GM18526 (cell line): ENCODE data around the gene PRICKLE1.

Experiments used
- POLR2A ChIP-seq: IDR thresholded peaks from 3 replicates; pipeline ENCODE4 v1.6.1; 2011; ENCODE audit not compliant: insufficient read length; ENCODE audit errors: extremely low read depth

PRICKLE1 gene

DNA sequence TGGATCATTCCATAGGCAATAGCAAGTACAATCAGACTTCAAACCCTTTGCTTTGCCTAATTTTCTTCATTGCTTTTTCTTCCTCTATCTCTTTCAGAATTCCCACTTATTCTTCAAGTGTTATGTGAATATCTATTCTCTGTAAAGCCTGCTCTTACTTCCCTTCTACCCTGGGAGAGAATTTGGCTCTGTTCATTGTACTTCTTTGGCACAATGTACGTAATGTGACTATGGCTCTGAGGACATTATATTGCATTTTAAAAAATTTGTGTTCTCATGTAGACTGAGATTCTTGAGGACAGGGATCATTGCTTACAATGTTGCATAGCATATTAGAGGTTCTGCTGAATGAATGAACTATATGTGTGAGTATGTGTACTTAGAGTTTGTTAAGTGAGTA is 16.9 kb upstream of the PRICKLE1 start:
- no peak for TF ChIP-seq POLR2A

DNA sequence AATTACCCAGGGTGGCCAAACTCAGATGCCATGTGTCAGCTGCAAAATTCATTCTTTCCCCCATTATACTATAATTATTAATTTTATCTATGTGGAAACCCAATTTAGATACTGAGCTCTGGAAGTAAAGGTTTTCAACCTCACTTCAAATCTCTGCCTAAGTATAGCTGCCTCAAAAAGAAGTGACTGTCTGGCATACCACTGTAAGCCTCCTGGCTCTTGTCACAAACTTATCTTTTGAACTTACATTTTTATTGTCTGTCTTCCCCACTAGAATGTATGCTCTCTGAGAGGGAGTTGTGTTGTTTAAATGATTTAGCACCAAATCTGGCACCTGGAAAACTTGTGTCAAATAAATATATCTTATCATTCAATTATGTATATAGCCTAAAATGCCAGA is 16.1 kb upstream of the PRICKLE1 start:
- no peak for TF ChIP-seq POLR2A

DNA sequence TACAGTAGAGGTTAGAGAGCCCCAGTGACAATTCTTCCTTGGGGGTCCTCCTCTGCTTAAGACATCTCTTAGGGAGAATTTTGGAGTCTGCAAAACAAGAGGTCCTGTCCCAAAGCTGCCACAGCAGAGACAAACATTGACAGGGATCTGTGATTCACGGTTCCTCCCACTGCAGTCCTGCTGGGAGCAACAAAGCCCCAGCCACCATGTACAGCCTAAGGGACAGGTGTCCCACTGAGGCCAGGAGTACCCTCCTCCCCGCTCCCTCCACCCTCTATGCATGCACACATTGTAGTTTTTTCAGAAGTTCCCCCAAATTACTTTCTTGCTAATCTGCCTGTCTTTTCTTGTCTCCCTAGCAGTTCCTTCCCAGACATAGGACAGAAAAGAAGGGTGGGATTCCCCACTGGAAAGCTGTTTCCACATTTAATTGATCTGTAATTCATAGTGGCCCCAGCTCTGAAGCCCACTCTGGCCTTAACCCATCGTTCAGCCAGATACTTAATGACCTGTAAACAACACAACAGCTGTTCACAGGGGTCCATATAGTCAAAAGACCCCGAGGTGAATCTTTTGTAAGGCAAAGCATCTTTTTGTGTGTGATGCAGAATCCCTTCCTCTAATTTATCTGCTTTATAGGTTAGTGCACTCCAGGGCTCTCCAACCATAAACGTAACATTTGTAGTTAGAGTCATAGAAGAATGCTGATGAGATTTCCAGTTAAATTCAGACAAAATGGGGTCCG is 13.9 kb upstream of the PRICKLE1 start:
- TF ChIP-seq POLR2A = no peak

DNA sequence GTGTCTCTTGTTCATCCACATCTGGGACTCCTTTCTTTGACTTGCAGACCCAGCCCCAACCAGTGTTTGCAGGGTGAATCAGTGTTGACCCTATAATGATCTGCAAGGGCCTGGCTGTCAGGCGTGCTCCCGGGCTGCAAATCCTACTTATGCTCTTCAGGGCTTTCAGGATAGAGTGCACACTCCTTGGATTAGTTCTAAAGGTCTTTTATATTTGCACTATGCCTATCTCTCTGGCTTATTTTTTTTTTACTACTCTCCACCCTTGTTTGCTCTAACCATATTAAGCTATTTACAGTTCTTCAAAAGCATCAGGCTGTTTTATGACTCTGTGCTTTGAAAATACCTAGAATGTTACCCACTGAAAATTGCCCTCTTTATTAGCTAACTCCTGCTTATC is 4.3 kb upstream of the PRICKLE1 start:
- TF ChIP-seq POLR2A = no peak

DNA sequence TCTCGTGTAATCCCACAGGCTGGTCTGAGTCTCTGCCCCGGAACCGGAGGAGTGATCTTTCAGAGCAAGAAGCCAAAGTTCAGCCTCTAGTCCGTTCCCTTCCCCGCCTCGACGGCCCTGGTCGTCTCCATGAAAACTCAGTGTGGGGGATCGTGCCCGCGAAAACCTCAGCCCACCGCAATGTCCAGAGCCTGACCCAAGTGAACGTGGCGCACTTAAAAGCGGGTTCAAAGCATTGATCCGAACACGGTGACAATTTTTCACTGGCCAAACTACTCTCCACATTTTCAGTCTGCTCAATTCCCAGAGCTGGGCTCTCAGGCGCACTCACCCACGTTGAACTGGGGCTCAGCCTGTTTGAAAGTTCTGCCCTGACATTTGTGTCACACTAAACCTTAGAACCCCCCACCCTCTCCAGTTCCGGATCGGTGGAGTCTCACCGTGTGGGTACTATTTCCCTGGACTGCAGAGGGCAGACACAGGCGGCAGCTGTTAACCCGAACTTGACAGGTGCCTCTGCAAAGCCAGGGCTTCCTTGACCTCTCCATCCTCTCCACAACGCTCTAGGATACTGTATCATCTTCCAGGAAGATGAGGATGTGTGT is 886 bp upstream of the PRICKLE1 start:
- TF ChIP-seq POLR2A = no peak

DNA sequence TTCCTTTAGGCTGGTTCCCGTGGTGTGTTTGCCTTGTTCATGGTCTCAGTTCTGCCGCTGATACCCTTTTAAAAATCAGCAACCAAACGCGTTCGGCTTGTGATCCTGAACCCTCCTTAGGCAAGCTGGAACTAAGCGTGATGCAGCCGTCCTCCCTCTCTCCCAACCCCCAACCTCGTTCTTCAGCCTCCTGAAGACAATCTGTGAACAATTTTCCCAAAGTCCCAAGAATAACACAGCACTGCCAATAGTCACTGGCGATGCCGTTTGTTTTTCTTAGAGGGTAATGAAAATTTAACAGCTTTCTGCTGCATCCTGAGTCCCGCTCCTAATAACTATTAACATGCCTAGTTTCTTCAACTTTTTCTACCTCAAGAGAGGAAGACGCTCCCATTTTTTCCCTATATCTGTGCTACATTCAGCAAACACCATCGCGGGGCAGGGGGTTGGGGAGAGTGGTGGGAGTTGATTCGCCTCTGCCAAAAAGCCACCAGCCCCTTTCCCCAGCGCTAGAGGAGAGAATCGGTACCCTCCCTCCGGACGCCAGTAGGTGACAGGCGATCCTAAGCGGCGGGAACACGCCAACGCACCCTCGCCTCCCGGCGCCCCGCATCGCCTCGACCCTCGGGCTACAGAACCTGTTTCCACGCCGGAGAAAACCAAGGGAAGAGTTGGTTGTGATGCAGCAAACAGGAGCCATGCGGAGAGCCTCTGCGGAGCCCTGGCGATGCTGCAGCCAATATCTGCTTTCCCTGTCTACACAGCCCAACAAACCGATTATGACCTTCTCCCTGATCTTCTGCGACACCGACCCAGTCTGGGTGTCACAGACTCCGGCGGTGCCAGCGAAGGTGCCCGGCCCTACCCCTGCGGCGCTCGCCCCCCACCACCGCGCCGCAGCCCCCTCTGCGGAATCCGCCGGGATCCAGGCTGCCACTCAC is 752 bp downstream of the PRICKLE1 start:
- TF ChIP-seq POLR2A = no peak

DNA sequence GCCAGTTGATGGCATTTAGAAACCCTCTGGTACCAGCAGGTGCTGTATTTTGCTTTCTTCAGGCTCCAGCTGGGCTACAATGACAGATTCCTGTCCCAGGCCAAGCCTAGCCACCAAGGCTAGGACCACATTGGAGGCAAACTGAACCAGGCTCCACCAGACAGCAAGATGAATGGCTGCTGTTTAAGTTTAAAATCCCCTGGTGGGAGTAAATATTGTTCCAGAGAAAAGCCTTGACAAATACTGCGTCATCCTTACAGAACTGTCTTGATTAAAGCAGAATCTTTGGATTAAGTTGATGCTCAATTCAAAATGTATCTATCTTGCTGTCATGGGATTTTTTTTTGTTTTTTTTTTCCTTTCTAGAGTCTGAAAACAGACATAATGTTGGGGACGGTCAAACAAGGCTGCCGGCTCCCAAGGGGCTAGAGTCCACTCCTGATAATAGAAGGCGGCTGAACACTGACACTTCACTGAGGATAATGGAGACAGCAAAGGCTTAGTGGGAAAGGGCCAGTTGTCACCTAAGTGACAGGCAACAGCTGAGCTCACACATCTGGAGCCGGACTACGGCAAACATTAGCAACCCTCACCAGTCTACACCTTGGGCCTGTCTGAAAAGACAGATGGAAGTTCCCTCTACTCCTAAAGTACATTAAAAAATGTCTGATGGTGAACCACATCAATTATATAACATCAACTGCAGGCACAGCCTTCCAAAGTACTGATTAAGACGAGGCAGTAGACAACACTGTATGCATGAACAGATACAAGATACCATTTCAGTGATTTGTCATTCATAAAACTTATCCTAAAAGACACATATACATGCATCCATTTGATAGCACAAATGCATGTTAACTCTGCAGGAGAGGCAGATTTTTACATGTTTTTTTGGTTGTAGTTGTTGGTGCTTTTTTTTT is 1.7 kb downstream of the PRICKLE1 start:
- TF ChIP-seq POLR2A = no peak

DNA sequence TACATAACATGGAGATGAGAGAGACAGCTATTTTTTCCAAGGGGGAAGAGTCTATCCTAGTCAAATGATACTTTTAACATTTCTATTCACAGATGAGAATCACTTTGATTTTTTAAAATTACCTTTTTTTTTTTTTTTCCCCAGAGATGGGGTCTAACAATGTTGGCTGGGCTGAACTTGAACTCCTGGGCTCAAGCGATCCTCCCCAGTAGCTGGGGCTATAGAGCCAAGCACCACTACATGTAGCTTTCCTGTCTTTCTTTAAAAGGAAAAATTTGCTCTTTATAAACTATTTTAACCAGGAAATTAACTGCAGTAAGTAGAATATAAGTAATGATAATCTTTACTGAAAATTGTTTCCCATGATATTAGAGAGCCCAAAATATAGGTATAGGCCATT is 3.3 kb downstream of the PRICKLE1 start:
- TF ChIP-seq POLR2A = no peak

DNA sequence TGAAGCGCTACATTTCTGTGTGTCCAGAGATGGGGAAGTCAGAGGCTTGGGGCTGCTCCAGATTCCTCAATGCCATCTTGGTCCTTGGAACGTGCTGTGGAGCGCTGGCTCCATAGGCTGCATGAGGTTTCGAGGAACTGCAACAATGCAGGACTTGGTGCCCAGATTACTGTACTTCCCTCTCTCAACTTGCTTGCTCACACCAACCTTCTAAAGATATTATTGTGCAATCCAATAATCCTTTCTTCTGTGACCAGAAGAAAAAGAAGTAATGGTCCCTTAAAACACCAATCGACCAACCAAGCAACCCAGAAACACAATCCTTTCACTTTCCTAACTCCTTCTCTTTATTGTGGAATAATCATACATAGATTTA is 3.7 kb downstream of the PRICKLE1 start:
- no peak for TF ChIP-seq POLR2A

DNA sequence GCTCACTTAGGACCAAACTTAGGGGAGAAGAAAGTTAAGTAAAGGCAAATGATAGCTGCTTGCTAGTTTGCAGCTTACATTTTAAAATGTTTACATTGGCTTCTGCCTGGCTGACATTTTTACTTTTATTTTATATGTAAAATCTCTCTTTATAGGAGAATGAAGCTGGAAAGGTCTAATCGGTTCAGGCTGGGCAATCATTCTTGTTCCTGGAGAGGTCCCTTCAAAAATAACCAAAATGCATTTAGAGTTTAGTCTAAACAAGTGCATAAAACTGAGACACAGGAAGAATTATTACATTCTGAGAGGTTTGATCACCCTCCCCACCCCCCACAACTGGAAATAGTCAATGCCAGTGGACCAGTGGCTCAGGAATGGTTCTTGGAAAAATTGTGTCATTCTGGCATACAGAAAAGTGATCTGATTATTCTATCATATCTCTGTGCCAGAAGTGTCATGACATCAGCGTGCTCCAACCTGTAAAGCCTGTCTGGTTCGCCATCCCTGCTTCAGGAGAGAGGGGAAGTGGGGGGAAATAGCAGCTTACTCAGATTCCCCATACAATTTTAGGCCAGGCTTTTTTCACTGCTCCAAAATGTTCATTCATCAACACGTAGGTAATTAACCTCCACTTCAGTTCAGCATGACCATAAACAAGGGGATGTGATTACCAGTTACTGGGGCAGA is 4.2 kb downstream of the PRICKLE1 start:
- TF ChIP-seq POLR2A = no peak

DNA sequence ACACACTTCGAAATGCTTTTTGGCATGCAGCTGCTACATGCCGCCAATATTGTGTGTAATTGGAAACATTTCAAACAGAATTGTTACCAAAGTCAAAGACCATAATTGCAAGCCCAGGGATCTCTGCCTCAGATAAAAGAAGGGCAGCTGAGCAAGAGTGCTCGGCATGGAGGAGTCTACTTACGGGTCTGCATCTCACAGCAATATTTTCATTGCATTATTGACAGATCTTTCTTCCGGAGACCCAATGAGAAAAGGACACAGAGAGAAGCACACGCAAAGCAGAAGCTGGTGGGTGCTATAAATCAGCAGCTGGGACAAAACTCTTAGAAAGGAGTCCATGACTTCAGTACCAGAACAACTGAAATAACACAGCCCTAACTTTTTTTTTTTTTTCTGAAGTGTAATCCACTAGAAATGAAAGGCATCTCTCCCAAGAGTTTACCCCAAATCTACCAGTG is 4.9 kb downstream of the PRICKLE1 start:
- no peak for TF ChIP-seq POLR2A

DNA sequence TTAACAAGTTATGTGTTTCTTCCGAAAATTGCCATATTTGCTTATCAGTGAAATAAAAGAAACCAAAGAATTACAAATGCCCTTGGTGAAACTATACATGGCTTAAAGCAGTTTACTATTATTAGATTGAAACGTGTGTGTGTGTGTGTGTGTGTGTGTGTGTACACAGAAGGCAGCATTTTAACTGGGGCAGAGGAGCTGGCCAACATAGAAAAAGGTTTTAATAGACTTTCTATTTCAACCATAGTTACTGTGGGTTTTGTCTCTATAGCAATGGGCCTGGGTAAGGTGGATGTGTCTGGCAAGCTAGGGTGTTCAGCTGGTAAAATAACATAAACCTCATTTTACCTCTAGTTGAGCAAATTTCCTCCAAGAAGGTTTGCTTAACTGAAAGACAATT is 6.5 kb downstream of the PRICKLE1 start:
- TF ChIP-seq POLR2A = no peak

DNA sequence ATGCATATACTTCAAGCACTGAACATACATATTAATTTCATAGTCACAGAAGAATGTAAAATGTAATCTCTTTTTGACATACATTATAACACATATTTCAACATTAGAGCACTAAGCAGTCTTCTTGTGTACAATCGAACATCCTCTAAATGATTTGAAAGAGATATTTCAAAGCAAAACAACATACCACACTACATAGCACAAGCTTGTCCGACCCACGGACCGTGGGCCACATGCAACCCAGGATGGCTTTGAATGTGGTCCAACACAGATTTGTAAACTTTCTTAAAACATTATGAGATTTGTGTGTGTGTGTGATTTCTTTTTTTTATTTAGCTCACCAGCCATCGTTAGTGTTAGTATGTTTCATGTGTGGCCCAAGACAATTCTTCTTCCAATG is 7.0 kb downstream of the PRICKLE1 start:
- TF ChIP-seq POLR2A = no peak

DNA sequence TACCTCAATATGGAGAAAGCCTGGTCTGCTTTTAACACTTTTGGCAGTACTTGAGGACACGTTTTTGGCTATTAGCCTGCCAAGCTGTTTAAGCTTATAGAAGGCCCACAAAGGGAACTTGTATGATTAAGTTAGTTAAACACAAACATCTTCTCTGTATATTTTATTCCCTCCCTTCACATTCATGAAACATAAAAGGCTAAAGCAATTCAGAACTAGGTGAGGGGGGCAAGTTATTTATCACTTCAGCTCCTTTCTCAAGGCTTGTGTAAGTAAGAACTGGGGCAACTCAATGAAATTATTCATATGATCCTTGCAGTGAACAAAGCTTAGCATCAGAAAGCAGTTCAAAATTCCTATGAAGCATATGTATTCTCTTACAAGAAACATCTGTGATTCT is 7.5 kb downstream of the PRICKLE1 start:
- no peak for TF ChIP-seq POLR2A

DNA sequence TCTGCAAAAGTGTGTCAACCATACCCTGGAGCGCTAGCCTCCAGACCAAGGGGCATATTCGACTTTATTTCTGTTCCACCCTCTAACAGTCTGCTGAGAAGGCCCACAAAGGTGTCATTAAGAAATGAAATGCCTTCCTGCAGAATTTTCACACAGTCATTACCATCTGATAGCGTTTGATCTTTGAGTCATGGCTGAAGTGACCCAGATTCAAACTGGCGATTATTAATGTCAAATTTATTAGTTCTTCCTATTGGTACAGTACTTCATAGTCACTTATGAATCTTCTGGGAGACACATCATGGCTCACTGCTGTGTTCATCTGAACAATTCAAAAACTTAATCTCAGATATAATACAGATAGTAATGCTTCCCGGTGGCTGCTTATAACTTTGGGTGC is 13.2 kb downstream of the PRICKLE1 start:
- TF ChIP-seq POLR2A = no peak

DNA sequence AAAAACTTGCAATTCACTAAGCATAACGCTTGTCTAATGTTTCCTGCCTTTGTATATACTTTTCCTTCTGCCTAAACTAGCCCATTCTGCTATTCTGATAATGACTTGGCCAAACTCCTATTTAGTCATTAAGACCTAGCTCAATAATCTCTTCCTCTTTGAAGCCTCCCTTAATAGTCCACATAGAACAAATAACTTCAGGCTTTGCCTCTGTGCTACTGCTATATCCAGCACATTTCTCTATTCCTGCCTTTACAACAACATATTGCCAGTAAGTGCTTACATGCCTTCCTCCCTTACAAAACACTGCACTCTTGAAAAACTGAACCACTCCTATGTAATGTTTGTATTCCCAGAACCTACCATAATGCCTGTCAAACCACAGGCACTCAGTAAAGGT is 13.8 kb downstream of the PRICKLE1 start:
- TF ChIP-seq POLR2A = no peak
